GM12892 (cell line): ENCODE results near the gene ZFPL1.
"Not testable (repeated sequence)": the region's sequence is repeated elsewhere in the genome, so short reads cannot be mapped to it uniquely, and the experiment has no call there.

ENCODE experiments used
- POLR2A ChIP-seq: IDR thresholded peaks from 2 replicates; pipeline ENCODE4 v1.6.1; 2011; ENCODE audit warnings: low read depth, low read length, control low read depth
- TAF1 ChIP-seq: IDR thresholded peaks from 2 replicates; pipeline ENCODE4 v1.6.1; 2011; ENCODE audit warnings: low read depth, mild to moderate bottlenecking, control low read depth, low read length, borderline replicate concordance

- TF ChIP-seq TAF1, POLR2A: not testable (repeated sequence)
Observed at GRCh38 chr11:65118891-65119669, 35.1 kb downstream of the ZFPL1 start.
